Measurements from ENCODE around the gene CACNB4. TPM values are rescaled to one million over a fixed set of nuclear protein-coding genes. Genes with fewer than 3 reads are reported as not detected.

CACNB4 gene
- polyA plus RNA-seq, 1 experiment = 0.12 TPM

DNA sequence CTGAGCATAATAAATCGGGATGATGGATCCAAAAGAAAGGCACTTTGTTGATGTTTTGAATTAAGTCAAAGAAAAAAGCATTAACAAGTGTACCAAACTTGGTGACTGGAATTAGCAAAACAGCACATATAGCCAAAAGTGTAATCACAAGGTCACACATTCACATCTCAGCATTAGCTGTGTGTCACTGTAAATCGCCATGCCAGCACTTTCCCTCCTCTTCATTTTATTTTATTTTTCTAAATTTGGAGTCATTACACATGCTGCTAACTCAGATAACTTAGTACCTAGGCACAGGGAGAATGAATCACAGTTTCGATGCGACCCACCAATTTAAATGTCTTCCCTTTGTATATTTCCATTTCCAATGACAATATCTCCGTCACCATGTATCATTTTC is 111.4 kb downstream of the CACNB4 start:
- Histone ChIP-seq H3K4me3 (ENCODE audit: low read depth, low read length) (no peak overlapping the region), H3K27me3 (ENCODE audit: control insufficient read depth, insufficient read depth, low read length) (0 out of 2 replicates have a peak, but pooled peaks cover 2% of the 10 kb centered on the region), H3K36me3 (ENCODE audit: control insufficient read depth, insufficient read depth, low read length) (no peaks in the 10 kb centered on the region)
- ChIA-PET POLR2A (no interaction called here), CTCF (no interaction called here)
- TF ChIP-seq, protein P1, sequence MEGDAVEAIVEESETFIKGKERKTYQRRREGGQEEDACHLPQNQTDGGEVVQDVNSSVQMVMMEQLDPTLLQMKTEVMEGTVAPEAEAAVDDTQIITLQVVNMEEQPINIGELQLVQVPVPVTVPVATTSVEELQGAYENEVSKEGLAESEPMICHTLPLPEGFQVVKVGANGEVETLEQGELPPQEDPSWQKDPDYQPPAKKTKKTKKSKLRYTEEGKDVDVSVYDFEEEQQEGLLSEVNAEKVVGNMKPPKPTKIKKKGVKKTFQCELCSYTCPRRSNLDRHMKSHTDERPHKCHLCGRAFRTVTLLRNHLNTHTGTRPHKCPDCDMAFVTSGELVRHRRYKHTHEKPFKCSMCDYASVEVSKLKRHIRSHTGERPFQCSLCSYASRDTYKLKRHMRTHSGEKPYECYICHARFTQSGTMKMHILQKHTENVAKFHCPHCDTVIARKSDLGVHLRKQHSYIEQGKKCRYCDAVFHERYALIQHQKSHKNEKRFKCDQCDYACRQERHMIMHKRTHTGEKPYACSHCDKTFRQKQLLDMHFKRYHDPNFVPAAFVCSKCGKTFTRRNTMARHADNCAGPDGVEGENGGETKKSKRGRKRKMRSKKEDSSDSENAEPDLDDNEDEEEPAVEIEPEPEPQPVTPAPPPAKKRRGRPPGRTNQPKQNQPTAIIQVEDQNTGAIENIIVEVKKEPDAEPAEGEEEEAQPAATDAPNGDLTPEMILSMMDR (IDR thresholded peaks at IDR 0.05; ENCODE audit: insufficient read depth, low read depth, low read length) = no peak
- no peak for DNase-seq (ENCODE audit: low read depth)

DNA sequence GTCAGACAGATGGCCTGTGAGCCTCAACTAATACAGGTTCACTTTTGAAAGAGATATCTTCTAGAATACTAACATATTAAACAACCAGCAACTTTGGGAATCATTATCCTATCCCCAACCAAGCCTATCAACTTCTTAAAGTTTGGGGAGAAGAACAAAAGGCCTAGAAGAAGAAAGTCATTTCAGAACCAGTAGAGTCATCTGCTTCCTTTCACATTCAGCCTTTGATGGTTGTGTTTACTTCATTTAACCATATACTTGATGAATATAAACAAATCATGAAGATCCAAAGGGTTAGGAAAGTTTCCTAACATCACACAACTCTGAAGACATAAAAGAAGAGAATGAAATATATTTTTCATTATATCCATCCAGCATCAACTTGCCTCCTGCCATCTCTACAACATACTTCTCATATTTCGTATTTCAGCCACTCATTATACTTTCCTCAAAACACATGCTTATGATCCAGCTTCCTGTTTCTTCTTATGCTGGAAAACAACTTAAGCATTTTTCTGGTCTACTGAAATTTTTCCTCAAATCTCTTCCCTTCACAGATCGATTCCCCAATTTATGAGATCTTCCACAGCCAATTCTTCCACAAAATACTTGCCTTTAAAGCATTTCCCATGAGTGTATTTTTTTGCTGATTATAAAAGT is 114.3 kb downstream of the CACNB4 start:
- Histone ChIP-seq H3K36me3 (ENCODE audit: control insufficient read depth, insufficient read depth, low read length) (no peaks in the 10 kb centered on the region), H3K4me3 (ENCODE audit: low read depth, low read length) (no peak overlapping the region), H3K27me3 (ENCODE audit: control insufficient read depth, insufficient read depth, low read length) (no peaks in the 10 kb centered on the region)
- no peak for DNase-seq (ENCODE audit: low read depth)
- CTCF ChIA-PET = interaction anchor here (1.0 kb wide), 1 partner anchor 41 kb away, joined by 4 read pairs; no protein-coding TSS in a partner anchor
- POLR2A ChIA-PET = no interaction called here
- TF ChIP-seq, protein P1 (IDR thresholded peaks at IDR 0.05; ENCODE audit: insufficient read depth, low read depth, low read length) = no peak

DNA sequence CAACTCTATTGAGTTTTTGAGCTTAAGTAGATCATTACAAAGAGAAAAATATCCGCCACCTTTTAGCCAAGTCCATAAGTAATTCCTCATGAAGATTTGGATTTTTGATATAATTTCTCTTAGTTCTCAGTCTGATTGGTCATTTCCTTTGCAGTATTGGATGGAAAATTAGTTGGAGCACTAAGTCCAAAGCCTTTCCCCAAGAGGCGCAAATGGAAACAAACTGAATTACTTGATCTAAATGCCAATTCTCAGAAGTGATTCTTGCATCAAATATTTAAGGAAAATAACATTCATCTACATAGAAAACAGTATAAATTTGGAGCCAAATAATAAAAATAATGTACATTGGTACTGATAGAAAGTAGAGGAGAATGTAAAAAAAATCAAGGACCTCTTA is 115.6 kb downstream of the CACNB4 start:
- CTCF ChIA-PET = interaction anchor here (0.9 kb wide), 1 partner anchor 16 kb away, joined by 3 read pairs; no protein-coding TSS in a partner anchor
- no peak overlapping the region for H3K4me3 ChIP-seq (ENCODE audit: low read depth, low read length)

DNA sequence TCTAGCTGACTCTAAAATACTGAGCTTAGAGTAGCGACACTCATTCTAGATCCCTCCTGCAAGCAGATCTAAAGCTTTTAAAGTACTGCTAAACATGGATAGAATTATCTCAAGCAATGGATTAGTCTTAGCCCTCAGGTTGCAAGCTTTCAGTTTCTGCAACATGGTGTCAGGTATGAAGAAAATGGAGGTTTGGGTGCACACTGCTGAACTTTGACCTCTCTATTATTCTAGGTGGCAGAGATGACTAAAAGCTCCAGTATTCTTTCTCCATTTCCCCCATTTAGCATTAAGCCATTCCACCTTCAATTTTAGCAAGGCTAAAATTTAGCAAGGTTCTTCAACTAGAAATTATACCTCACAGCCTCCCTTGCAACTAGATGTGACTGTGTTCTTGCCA is 117.0 kb downstream of the CACNB4 start:
- POLR2A ChIA-PET = no interaction called here
- no peaks in the 10 kb centered on the region for H3K27me3 ChIP-seq (ENCODE audit: control insufficient read depth, insufficient read depth, low read length)
- CTCF ChIA-PET = no interaction called here
- no peak overlapping the region for H3K4me3 ChIP-seq (ENCODE audit: low read depth, low read length)
- H3K36me3 ChIP-seq (ENCODE audit: control insufficient read depth, insufficient read depth, low read length) = no peaks in the 10 kb centered on the region
- DNase-seq (ENCODE audit: low read depth) = no peak
- TF ChIP-seq, protein P1 (IDR thresholded peaks at IDR 0.05; ENCODE audit: insufficient read depth, low read depth, low read length) = no peak

More for the DNA sequence above, 115.6 kb downstream of the CACNB4 start:
- POLR2A ChIA-PET = no interaction called here
- H3K27me3 ChIP-seq (ENCODE audit: control insufficient read depth, insufficient read depth, low read length) = no peaks in the 10 kb centered on the region
- H3K36me3 ChIP-seq (ENCODE audit: control insufficient read depth, insufficient read depth, low read length) = no peaks in the 10 kb centered on the region
- TF ChIP-seq, protein P1 (IDR thresholded peaks at IDR 0.05; ENCODE audit: insufficient read depth, low read depth, low read length) = no peak
- no peak for DNase-seq (ENCODE audit: low read depth)

DNA sequence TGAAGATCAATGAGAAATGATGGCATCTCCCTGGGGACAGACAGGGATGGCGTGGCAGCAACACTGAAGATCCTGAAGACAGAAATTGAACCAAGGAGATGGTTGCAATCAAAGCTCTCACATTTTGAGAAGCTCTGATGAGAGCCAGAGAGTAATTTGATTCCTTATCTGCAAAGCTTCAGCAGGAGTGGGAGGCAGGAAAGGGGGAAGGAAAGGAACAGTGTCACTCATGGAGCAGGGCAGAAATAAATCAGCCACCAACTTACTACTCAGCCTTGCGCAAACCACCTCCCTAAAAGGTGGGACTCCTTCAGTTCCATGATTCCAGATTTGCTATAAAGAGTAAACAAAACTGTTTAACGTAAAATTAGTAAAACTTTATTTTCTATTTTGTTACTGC is 119.2 kb downstream of the CACNB4 start:
- no peak for DNase-seq (ENCODE audit: low read depth)
- no peak overlapping the region for H3K4me3 ChIP-seq (ENCODE audit: low read depth, low read length)
- POLR2A ChIA-PET = no interaction called here
- H3K36me3 ChIP-seq (ENCODE audit: control insufficient read depth, insufficient read depth, low read length) = no peaks in the 10 kb centered on the region
- no peaks in the 10 kb centered on the region for H3K27me3 ChIP-seq (ENCODE audit: control insufficient read depth, insufficient read depth, low read length)
- TF ChIP-seq, protein P1 (IDR thresholded peaks at IDR 0.05; ENCODE audit: insufficient read depth, low read depth, low read length) = no peak
- CTCF ChIA-PET = interaction anchor here (2.1 kb wide), 1 partner anchor 19 kb away, joined by 8 read pairs; no protein-coding TSS in a partner anchor

All from BJ (cell line).